Glutamatergic neuron (in vitro differentiated cells): ENCODE data around the gene PCDHGB7. TPM values are rescaled to one million over a fixed set of nuclear protein-coding genes. Genes with fewer than 3 reads are reported as not detected.
"Not testable (repeated sequence)": the region's sequence is repeated elsewhere in the genome, so short reads cannot be mapped to it uniquely, and the experiment has no call there.

Source experiments
- DNase-seq: peaks from one replicate; pipeline ENCODE4 v3.0.0; 2022
- H3K27ac Mint-ChIP-seq: one replicate; pipeline ENCODE4 v1.8.0; 2020; ENCODE audit warnings: mild to moderate bottlenecking, mixed read lengths, inconsistent platforms; ENCODE audit not compliant: unreplicated experiment
- H3K27me3 Mint-ChIP-seq: one replicate; pipeline ENCODE4 v1.8.0; 2020; ENCODE audit warnings: mild to moderate bottlenecking, moderate library complexity, mixed read lengths, inconsistent platforms; ENCODE audit not compliant: unreplicated experiment
- H3K36me3 Mint-ChIP-seq: one replicate; pipeline ENCODE4 v1.8.0; 2020; ENCODE audit warnings: mild to moderate bottlenecking, mixed read lengths, inconsistent platforms; ENCODE audit not compliant: unreplicated experiment
- H3K4me1 Mint-ChIP-seq: one replicate; pipeline ENCODE4 v1.8.0; 2020; ENCODE audit warnings: mild to moderate bottlenecking, low read depth, mixed read lengths, inconsistent platforms; ENCODE audit not compliant: unreplicated experiment
- H3K4me3 Mint-ChIP-seq: one replicate; pipeline ENCODE4 v1.8.0; 2020; ENCODE audit warnings: mild to moderate bottlenecking, mixed read lengths, inconsistent platforms; ENCODE audit not compliant: unreplicated experiment
- H3K9me3 Mint-ChIP-seq: one replicate; pipeline ENCODE4 v1.8.0; 2020; ENCODE audit warnings: mild to moderate bottlenecking, moderate library complexity, mixed read lengths, inconsistent platforms; ENCODE audit not compliant: unreplicated experiment
- total RNA-seq: library from RNA; stranded (reverse); fragmentation: NEBNext Ultra II Directional; extraction: Animal tissue kit (Norgen Biotek cat#: 25700); gene quantifications from one replicate; pipeline ENCODE4 v1.2.1, GENCODE V29; 2021; ENCODE audit not compliant: unreplicated experiment
- TF ChIP-seq, protein P1 (sequence below): fragments of 200-600 bp; sonication (generic); IDR thresholded peaks from one replicate; pipeline ENCODE4 v1.5.0; 2021; ENCODE audit not compliant: partially characterized antibody, unreplicated experiment

Gene PCDHGB7
- total RNA-seq, 1 donor from 2014 or later: 38.6 TPM

DNA sequence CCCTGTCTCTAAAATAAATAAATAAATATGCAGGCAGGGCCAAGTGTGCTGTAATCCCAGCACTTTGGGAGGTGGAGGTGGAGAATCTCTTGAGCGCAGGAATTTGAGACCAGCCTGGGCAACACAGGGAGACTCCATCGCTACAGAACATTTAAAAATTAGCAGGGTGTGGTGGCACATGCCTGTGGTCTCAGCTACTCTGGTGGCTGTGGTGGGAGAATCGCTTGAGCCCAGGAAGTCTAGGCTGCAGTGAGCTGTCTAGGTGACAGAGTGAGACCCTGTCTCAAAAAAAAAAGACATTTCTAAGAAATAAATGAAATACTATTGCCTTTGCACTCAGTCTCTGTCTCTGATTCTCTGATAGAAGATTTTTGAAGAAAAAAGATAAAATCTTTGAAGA, 5.9 kb upstream of the PCDHGB7 start:
- TF ChIP-seq, protein P1, sequence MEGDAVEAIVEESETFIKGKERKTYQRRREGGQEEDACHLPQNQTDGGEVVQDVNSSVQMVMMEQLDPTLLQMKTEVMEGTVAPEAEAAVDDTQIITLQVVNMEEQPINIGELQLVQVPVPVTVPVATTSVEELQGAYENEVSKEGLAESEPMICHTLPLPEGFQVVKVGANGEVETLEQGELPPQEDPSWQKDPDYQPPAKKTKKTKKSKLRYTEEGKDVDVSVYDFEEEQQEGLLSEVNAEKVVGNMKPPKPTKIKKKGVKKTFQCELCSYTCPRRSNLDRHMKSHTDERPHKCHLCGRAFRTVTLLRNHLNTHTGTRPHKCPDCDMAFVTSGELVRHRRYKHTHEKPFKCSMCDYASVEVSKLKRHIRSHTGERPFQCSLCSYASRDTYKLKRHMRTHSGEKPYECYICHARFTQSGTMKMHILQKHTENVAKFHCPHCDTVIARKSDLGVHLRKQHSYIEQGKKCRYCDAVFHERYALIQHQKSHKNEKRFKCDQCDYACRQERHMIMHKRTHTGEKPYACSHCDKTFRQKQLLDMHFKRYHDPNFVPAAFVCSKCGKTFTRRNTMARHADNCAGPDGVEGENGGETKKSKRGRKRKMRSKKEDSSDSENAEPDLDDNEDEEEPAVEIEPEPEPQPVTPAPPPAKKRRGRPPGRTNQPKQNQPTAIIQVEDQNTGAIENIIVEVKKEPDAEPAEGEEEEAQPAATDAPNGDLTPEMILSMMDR: no peak
- Mint-ChIP-seq H3K4me3 (peak overlapping the region; percentile 52), H3K27me3 (peaks cover 24% of the 10 kb centered on the region), H3K4me1 (peaks cover 3% of the 10 kb centered on the region), H3K36me3 (peaks cover 64% of the 10 kb centered on the region), H3K9me3 (peaks cover 57% of the 10 kb centered on the region), H3K27ac (no peak overlapping the region)
- no peak for DNase-seq

DNA sequence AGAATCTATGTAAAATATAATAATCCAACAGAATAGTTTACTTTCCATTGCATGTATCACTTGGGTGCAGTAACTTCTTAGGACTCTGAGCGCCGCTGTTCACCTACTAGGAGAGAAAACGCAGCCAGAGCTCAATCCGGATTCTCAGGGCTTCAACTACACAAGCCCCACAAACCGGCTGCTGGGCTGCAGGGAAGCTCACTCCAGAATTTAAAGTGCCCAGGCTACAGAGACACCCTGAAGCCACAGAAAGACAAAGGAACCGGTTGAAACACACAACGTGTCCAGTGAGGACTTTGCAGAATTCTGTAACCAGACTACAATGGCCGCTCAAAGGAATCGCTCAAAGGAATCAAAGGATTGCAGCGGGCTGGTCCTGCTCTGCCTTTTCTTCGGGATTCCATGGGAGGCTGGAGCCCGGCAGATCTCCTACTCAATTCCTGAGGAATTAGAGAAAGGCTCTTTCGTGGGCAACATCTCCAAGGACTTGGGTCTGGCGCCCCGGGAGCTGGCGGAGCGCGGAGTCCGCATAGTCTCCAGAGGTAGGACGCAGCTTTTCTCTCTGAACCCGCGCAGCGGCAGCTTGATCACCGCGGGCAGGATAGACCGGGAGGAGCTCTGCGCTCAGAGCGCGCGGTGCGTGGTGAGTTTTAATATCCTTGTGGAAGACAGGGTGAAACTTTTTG, 4.5 kb upstream of the PCDHGB7 start, which contains the start of gene PCDHGA10:
TSS of gene PCDHGA10 (plus strand) at position 134 of the 686 bp plus-strand sequence. CDS start at position 323, 189 bp downstream.
- peak within 1 kb of the TSS; percentile 55 for H3K27ac Mint-ChIP-seq
- H3K9me3 Mint-ChIP-seq: peaks cover 60% of the 10 kb centered on the region
- peaks cover 3% of the 10 kb centered on the region for H3K4me1 Mint-ChIP-seq
- peaks cover 26% of the 10 kb centered on the region for H3K27me3 Mint-ChIP-seq
- H3K36me3 Mint-ChIP-seq: peaks cover 66% of the 10 kb centered on the region
- DNase-seq: peak; percentile 40
- peak within 1 kb of the TSS; percentile 80 for H3K4me3 Mint-ChIP-seq
- TF ChIP-seq, protein P1: peak; percentile 35

- Mint-ChIP-seq H3K9me3 (peaks cover 60% of the 10 kb centered on the region), H3K27ac (peak overlapping the region; percentile 55), H3K4me1 (peaks cover 3% of the 10 kb centered on the region), H3K36me3 (peaks cover 66% of the 10 kb centered on the region), H3K27me3 (peaks cover 29% of the 10 kb centered on the region), H3K4me3 (peak overlapping the region; percentile 80)
- TF ChIP-seq, protein P1: no peak
- DNase-seq: no peak
These were observed 3.9 kb upstream of the PCDHGB7 start for GRCh38 chr5:141413540-141414069.

DNA sequence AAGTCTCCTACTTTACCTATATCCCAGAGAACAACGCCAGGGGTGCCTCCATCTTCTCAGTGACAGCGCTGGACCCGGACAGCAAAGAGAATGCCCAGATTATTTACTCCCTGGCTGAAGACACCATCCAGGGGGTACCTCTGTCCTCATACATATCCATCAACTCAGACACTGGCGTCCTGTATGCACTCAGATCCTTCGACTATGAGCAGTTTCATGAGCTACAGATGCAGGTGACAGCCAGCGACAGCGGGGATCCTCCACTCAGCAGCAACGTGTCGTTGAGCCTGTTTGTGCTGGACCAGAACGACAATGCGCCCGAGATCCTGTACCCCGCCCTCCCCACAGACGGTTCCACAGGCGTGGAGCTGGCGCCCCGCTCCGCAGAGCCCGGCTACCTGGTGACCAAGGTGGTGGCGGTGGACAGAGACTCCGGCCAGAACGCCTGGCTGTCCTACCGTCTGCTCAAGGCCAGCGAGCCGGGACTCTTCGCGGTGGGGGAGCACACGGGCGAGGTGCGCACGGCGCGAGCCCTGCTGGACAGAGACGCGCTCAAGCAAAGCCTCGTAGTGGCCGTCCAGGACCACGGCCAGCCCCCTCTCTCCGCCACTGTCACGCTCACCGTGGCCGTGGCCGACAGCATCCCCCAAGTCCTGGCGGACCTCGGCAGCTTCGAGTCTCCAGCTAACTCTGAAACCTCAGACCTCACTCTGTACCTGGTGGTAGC, 2.8 kb upstream of the PCDHGB7 start:
- H3K27ac Mint-ChIP-seq, H3K4me3 Mint-ChIP-seq, H3K4me1 Mint-ChIP-seq, DNase-seq: not testable (repeated sequence)
- Mint-ChIP-seq H3K9me3 (peaks cover 58% of the 10 kb centered on the region), H3K36me3 (peaks cover 65% of the 10 kb centered on the region), H3K27me3 (peaks cover 26% of the 10 kb centered on the region)

- H3K4me1 Mint-ChIP-seq, DNase-seq, H3K4me3 Mint-ChIP-seq, H3K27ac Mint-ChIP-seq: not testable (repeated sequence)
- peaks cover 67% of the 10 kb centered on the region for H3K36me3 Mint-ChIP-seq
- H3K9me3 Mint-ChIP-seq: peaks cover 60% of the 10 kb centered on the region
- peaks cover 27% of the 10 kb centered on the region for H3K27me3 Mint-ChIP-seq
These were observed 2.2 kb upstream of the PCDHGB7 start for GRCh38 chr5:141415275-141415618.
